NCI-H2196 (cell line): Measurements from ENCODE around the gene BATF.

Experiments used
- DNase-seq: peaks from one replicate; lab custom pipeline; 2025; ENCODE audit not compliant: unreplicated experiment; lab: John Stamatoyannopoulos, UW

Gene BATF

DNA sequence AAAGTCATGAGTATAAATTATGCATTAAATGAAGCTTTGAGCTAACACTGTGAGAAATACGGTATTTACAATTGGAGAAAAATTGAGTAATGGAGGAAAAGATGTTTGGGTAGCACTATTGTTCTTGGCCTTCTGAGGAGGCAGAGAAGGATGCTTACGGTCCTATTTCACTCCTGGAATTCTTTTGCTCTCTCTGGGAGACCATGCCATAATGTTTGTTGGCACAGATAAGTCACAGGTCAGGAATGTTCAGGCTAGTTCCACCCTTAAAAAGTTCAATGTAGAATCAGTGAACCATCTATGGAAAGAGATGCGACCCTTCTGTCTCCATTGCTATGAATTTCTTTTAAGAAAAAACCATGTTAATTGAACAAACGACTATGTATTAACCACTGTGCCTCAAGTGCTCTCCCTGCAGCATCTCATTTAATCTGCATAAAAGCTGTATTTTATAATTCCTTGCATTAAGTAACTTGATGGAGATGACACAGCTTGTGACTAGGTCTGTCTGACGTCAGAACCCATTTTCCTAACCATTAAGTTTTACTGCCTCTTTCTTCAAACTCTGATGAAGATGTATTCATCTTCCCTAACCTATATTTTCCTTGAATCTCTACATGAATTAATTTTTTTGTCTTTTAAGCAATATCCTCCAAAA lies 9.5 kb downstream of the BATF start:
- no peak for DNase-seq

DNA sequence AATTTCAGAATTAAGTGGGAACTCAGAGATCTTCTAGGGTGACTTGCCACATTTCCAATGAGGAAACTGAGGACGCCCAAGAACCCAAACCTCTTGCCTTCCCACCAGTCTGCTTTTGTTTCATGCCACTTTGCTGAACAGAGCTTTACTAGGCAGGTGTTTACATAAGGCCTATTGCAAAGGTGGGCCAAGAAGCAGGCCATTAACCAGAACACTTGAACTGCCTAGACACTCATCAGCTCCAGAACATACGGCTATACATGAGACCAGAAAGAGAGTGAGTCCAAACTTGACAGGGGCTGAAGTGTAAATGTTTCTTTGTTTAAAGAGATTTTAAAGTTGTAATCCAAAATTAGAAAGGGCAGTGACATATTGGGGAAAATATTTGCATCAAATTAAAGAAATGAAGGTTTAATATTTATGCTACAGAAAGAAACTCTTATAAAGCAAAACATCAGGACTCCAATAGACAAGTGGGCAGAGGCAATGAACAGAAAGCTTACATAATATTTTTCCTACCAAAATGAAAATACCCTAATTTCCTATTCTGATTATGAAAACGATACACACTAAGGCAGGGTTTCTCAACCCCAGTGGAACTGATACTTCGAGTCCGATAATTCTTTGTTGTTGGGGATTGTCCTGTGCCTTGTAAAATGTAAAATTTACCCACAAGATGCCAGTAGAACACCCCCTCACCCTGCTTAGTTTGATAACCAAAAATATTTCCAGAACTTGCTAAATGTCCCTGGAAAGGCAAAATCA lies 11.7 kb downstream of the BATF start:
- DNase-seq, result no peak

DNA sequence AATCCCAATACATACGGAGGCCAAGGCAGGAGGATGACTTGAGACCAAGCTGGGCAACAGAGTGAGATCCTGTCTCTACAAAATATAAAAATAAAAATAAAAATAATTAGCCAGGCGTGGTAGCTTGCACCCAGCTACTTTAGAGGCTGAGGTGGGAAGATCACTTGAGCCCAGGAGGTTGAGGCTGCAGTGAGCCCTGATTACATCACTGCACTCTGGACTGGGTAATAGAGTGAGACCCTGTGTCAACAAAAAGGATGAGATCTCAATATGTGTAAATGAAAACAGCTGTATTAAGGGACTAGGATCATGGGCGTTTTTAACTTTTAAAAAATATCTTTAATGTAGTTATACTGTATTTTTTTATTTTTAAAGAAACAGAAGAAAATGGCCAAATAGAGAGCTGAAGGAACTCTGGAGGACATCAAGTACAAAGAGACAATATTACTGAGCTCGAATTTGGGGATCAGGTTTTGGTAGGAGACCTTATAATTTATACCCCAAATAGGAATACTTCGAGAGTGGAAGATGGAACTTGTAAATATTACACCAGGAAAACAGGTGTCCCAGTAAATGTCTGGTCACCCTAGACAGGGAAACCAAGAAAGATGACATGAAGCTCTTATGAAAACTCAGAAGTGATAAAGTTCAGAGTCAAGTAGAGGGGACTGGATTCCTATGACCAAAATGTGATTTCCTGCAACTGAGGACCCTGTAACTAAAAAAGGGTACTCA lies 13.1 kb downstream of the BATF start:
- no peak for DNase-seq

DNA sequence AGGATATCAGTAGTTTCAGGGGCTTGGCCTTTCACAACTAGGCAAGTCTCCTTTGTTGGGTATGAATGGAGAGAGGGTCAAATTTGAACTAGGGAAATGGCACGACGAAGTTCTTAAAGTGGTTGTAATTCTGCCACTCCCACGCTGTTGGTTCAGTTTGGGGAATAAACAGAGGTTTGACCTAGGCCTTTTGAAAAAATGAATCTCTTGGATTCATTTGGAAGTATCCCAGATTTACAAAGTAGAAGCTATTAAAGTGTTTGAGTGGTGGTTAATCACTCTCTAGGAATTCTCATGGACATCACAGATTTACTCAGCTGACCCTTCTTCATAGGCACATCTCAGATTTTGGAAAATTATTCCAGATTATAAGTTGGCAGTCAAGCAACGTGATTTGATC lies 14.8 kb downstream of the BATF start:
- DNase-seq, result no peak

DNA sequence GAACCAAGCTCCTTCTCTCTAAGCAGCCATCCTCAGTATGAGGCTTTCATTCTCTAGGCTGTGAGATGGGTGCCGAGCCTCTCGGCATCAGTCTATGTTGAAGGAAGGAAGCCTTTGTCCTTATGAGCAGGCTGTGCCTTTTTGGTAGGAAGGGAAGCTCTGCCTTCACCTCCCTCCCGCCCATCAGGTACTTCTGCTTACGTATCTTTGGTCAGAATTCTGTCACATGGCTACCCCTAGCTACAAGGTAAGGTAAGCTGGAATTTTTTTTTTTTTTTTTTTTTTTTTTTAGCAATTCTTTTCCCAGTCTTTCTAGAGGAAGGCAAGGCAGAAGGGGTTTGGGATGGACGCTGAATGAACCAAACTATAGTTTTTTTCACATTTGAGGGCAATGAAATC lies 16.9 kb downstream of the BATF start:
- no peak for DNase-seq

DNA sequence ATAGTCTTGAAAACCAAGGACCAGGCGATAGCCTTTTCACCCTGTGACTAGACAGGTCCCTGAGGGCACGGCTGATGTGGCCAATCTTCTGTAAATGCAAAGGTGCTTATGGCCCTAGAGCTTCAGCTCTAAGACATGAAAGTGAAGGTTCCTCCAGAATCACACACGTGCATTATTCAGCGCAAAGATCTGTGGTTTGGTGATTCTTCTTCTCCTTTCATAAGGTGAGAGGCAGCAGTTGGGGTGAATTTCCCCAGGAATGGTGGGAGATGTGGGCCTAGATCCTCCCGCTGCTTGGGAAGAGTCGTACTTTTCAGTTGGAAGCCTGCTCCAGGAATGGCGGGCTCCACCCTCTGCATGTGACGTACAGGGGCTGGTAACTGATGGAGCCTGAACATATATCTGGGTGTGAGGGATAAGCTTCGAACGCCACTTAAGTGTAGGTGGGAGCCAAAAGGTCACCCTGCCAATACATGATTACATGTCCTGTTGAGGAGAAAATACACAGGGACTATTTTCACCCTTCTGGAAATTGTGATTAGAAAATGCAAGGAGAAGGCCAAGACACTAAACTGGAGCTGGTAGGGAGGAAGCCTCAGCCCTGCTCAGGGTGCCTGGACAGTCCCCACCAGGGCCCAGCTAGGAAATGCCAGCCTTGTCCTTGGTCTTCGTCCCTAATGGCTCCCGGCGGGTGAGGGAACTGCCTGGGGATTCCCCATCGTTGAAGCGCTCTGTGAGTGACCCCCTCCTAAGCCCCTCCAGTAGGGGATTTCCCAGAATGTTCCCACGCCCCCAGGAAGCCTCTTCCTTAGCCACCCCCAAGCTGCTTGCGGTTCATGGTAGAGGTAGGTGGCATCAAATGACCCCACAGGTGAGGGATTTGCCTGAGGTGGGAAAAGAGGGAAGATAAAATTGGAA lies 17.6 kb downstream of the BATF start:
- DNase-seq, result no peak

DNA sequence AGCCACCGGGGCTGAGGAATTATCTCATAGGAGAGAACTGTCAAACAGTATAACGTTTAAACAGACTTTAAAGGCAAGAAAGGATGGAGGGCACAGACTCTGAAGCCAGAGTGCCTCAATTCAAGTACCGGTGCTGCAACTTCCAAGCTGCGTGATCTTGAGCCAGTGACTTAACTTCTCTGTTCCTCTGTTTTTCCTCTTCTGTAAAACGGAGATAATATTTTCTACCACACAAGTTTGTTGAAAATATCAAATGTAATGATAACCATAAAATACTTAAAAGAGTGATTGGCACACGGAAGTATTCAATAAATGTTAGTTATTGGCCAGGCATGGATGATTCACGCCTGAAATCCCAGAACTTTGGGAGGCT lies 18.2 kb downstream of the BATF start:
- DNase-seq, result no peak

DNA sequence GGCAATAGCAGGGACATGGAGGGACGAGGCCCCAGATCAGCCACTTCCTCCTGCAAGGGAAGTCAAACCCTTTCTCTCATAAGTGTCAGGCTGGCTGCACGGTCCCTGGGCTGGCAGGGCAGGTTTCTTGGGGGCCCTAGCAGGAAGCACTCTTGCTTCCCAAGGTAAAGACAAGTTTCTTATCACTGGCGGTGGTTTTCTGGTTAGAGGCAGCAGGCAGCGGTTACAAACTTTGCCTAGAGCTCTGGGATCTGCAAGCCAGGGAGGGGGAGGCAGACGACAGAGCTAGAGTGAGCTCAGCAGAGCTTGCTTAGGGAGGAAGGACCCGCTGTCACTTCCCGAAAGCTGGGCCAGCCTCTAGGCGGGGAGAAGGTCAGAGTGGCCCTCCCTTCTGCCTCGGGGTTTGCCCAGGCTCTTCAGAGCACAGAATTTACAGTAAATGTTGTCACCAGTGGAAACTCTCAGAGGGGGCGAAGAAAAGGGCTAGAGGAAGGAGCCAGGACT lies 20.4 kb downstream of the BATF start:
- DNase-seq, result no peak

DNA sequence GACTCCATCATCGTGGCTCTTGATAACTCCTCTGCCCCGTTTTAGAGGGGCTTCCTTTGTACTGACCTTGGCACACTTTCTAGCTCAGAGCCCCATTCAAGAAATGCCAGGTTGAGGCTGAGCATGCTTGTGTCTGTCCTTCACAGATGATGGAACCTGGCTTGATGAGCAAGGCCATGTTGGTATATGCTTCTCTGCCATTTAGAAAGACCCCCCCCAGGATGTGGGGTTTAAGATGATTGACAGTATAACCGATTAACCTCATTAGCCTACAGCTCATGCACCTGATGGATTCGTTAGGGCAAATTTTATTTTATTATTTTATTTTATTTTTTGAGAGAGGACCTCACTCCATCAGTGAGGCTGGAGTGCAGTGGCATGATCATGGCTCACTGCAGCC lies 21.0 kb downstream of the BATF start:
- DNase-seq, result no peak

DNA sequence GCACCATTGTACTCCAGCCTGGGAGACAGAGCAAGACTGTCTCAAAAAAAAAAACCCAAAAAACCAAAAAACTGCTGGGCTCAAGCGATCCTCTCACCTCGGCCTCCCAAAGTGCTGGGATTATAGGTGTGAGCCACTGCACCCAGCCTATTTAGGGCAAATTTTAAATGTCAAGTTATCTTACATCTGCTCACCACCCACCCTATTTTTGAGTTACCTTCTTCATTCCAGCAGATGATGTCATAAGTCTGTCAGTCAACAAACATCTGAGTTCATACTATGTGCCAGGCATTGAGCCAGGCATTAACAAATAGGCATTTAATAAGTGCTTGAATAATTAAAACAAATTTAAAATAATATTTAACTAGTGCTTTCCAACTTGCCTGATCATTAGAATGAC lies 21.5 kb downstream of the BATF start:
- no peak for DNase-seq

DNA sequence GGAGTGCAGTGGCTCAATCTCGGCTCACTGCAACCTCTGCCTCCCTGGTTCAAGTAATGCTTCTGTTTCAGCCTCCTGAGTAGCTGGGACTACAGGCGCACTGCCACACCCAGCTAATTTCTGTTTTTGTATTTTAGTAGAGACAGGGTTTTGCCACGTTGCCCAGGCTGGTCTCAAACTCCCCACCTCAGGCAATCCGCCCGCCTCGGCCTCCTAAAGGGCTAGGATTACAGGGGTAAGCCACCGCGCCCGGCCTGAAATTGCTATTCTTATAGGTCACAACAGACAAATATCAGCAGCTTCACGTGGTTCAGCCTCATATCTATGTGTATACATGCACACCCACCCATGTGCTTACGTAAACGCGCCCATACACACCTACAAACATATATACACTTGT lies 23.6 kb downstream of the BATF start:
- no peak for DNase-seq

DNA sequence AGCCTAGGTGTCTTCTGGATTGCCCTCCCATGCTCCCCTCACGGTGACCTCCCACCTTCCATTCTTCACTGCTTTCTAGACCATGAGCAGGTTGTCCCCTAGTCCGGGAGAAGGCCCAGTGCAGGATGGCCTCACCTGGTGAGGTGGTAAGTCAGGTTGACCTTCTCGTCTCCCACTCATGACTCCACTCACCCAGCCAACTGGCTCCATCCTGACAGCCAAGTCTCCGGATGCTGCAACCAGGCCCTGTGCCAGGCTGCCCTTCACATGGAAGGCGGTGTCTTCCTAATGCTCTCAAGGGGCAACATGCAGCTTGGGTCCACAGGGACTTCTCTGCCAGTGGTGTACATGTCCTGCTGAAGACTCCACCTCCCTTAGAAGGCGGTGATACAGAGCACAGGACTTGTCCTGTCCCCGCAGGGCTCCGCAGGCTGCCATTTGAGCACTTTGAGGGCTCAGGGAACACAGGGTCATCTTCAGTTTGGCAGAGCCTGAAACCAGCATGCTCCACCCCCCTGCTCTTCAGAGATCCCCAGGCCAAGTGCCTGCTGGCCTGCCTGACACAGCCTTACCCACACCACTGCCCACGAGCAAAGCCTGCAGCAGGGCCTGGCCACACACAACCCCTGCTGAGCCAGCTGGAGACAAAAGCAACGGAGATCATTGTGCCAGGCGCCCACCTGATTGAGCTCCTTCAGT lies 25.4 kb downstream of the BATF start:
- DNase-seq, result no peak

DNA sequence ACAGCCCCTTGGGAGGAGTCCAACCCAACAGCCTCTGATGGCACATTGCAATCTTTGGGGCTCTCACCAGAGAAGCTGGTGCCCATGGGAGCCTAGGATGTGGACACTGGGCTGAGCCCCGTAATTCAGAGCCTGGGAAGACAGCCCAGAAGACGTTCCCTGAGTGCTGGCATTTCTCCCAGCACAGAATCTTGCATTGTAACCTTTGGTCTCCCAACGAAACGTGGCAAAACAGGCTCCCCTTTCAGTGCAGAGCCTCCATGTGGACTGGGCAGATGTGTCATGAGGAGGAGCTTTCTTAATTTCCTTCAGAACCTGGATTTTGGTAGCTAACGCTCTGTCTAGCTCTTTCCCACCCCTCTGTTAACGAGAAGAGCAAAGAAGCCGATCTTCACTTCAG lies 26.3 kb downstream of the BATF start:
- no peak for DNase-seq

DNA sequence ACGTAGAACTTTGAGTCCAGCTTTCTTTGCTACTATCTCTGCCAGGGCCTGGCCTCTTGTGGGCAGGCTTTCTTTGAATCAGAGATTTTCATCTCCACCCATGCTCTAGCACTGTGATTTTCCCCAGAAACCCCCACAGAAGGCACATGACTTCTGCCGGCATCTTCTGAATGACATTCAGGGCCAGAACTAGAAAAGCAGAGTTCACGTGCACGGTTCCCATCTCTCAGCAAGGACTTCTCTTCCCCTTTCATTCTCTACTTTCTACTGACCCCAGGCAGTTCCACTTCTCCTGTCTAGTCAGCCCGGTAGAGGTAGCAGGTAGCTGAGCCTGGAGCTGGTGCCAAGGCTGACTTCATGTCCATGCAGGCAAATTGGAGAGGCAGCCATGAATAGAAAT lies 26.9 kb downstream of the BATF start:
- no peak for DNase-seq

DNA sequence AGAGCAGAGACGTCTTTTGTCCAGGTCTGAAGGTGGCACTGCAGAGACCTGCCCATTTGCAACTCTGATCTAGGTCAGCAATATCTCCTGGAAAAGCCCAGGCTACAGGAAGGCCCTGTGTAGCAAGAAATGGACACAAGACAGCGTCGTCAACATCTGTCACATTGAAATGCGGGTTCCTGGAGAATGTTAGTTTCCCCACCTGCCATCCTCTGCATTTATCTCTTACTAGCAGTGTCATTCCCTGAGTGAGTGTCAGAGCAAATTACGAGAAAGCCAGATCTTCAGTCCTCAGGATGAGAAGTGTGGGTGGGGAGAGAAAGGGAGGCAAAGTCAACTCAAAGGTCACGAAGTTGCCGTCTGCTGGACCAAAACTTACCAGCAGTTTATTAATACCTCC lies 28.8 kb downstream of the BATF start:
- DNase-seq, result no peak

DNA sequence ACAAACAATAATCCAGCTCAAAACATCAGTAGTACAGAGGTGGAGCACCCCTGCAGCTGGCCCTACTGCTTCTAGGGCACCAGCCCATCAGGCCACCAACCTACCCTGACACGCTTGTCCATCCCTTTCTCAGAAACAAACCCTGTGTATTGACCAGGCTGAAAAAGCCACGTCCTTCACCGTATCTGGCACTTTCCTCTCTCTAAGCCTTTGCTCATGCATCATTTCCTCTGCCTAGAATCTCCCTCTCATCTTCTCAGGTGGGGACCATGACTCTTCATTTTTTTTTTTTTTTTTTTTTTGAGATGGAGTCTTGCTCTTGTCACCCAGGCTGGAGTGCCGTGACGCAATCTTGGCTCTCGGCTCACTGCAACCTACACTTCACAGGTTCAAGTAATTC lies 30.9 kb downstream of the BATF start:
- no peak for DNase-seq

DNA sequence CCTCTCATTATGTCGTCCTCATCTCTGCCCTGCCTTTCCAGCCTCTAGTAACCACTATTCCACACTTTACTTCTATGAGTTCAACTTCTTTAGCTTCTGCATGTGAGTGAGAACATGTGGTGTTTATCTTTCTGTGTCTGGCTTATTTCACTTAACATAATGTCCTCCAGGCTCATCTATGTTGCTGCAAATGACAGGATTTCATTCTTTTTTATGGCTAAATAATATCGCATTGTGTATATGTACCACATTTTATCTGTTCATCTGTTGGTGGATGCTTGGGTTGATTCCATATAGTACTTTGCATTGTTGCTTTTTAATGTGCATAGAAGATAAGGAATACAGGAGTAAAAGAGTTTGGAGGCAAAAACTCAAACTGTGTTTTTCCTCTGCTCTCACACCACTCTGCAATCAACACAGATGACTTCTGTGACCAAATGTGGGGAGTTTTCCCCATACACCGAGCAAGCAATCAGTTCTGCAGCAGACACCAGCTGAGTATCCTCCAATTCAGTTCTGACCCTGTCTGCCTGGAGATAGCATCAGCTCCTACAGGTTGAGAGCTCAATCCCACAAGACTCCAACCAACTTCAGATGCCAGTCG lies 31.6 kb downstream of the BATF start:
- DNase-seq, result no peak

DNA sequence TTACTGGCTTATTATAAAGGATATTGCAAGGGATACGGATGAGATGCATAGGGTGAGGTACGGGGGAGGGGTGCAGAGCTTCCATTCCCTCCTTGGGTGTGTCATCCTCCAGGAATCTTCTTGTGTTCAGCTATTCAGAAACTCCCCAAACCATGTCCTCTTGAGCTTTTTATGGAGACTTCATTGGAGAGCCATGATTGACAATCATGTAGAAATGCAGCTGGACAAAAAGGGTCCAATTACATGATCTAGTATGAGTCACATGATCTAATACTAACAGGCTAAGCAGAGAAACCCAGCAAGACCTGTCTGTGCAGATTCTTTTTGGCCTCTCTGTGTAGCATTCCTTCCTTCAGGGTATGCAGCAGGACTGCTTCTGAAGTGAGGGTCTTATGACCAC lies 32.2 kb downstream of the BATF start:
- no peak for DNase-seq

DNA sequence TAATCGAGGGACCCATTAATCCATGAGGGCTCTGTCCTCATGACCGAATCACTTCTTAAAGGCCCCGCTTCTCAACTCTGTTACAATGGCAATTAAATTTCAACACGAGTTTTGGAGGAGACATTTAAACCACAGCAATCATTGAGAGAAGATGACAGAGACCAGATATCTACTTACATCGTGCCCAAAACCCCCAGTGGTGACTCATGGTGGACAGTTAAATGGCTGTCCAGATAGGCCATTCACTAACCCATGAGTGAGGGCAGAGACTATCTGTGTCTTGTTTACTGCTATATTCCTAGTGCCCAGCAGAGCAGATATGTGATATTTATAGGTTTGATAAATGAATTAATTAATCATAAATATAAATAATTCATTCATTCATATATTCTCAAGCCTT lies 36.2 kb downstream of the BATF start:
- no peak for DNase-seq

DNA sequence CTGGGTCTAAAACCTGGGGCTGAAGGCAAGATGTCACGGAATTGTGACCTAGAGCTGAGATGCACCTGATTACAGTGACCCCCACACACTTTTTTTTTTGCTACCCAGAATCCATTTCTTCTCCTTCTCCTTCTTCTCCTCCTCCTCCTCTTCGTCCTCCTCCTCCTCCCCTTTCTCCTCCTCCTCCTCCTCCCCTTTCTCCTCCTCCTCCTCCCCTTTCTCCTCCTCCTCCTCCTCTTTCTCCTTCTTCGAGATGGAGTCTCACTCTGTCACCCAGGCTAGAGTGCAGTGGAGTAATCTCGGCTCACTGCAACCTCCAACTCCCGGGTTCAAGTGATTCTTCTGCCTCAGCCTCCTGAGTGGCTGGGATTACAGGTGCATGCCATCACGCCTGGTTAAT lies 36.8 kb downstream of the BATF start:
- DNase-seq, result no peak
